ENCODE measurements around the gene RHBDF2. TPM values are rescaled to one million over a fixed set of nuclear protein-coding genes. Genes with fewer than 3 reads are reported as not detected.
"Not testable (repeated sequence)": the region's sequence is repeated elsewhere in the genome, so short reads cannot be mapped to it uniquely, and the experiment has no call there.

The RHBDF2 gene
- total and polyA plus RNA-seq, 2 experiments from 2014 or later, result 4.9 to 11.0 TPM

DNA sequence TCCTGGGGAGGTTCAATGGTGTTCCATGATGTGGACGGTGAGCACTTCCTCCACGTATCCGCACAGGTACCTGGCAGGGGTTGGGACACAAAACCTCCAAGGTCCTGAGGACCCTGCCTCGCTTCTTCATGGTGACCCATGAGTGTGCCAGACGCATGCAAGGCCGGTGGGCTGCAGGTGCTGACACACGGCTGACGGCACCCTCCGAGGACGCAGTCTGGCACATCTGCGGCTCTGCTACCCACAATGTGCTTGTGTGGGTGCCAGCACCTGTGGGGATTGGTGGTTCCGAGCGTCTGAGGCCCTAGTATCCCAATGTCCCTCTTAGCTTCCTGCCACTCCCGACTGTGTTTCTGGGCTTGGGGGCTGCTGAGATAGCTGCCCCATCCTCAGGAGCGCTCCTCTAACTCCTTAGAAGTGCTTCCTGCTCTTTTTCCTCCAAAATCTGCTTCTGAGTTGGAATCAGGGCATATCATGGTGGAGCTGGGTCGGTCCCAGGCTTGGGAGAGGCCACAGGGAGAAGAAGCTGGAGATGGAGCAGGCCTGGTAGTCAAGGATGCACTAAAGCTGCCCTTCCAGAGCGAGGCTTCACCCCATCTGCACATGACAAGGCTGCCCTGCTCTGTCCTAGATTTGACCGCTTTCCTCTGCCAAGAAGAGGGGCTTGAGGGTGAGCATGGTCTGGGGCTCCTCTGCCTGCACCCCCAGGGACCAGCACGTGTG lies 34.7 kb upstream of the RHBDF2 start:
- H3K9me3 ChIP-seq (ENCODE audit: low read depth), result no peaks in the 10 kb centered on the region
- H3K27me3 ChIP-seq, result peaks cover 28% of the 10 kb centered on the region
- DNase-seq (ENCODE audit: low spot score), result no peak
- TF ChIP-seq EZH2 (IDR thresholded peaks at IDR 0.05; ENCODE audit: borderline replicate concordance) (no peak), CTCF (IDR thresholded peaks at IDR 0.05; ENCODE audit: poor library complexity) (no peak), EZH2phosphoT487 (IDR thresholded peaks at IDR 0.05; ENCODE audit: low read depth, severe bottlenecking, unreplicated experiment) (no peak)
- H4K20me1 ChIP-seq (ENCODE audit: insufficient read depth, poor library complexity, severe bottlenecking), result no peaks in the 10 kb centered on the region
- H3K9me2 ChIP-seq (replicated peaks; ENCODE audit: insufficient read depth), result no peaks in the 10 kb centered on the region
- no peaks in the 10 kb centered on the region for H3K36me3 ChIP-seq (replicated peaks; ENCODE audit: insufficient read depth, low read depth)
- H3K4me2 ChIP-seq, result peak overlapping the region; percentile 88
- H3K4me3 ChIP-seq, result no peak overlapping the region
- H3K4me1 ChIP-seq (ENCODE audit: insufficient read depth), result peaks cover 35% of the 10 kb centered on the region
- H3K79me2 ChIP-seq, result no peaks in the 10 kb centered on the region
- WGBS (ENCODE audit: low lambda C conversion rate, missing lambda C conversion rate), result 87% methylated on average over 19 of the region's 19 CpGs
- no peak overlapping the region for H3K27ac ChIP-seq
- H2AFZ ChIP-seq, result no peak overlapping the region

GRCh38 chr17:76534831-76535732 lies 33.9 kb upstream of the RHBDF2 start:
- Histone ChIP-seq H3K4me3 (no peak overlapping the region), H3K4me1 (ENCODE audit: insufficient read depth) (peaks cover 38% of the 10 kb centered on the region), H3K4me2 (no peak overlapping the region), H3K27ac (no peak overlapping the region), H3K9me2 (replicated peaks; ENCODE audit: insufficient read depth) (no peaks in the 10 kb centered on the region), H2AFZ (no peak overlapping the region), H3K79me2 (no peaks in the 10 kb centered on the region), H4K20me1 (ENCODE audit: insufficient read depth, poor library complexity, severe bottlenecking) (no peaks in the 10 kb centered on the region), H3K27me3 (peaks cover 28% of the 10 kb centered on the region), H3K36me3 (replicated peaks; ENCODE audit: insufficient read depth, low read depth) (no peaks in the 10 kb centered on the region), H3K9me3 (ENCODE audit: low read depth) (no peaks in the 10 kb centered on the region)
- no peak for TF ChIP-seq CTCF (IDR thresholded peaks at IDR 0.05; ENCODE audit: poor library complexity)
- no peak for TF ChIP-seq EZH2phosphoT487 (IDR thresholded peaks at IDR 0.05; ENCODE audit: low read depth, severe bottlenecking, unreplicated experiment)
- no peak for TF ChIP-seq EZH2 (IDR thresholded peaks at IDR 0.05; ENCODE audit: borderline replicate concordance)
- DNase-seq (ENCODE audit: low spot score), result peak; percentile 3
- WGBS (ENCODE audit: low lambda C conversion rate, missing lambda C conversion rate), result 76% methylated on average over 7 of the region's 7 CpGs

GRCh38 chr17:76533640-76534359 lies 32.6 kb upstream of the RHBDF2 start:
- not testable (repeated sequence) for H3K9me3 ChIP-seq (ENCODE audit: low read depth); H3K4me3 ChIP-seq; H3K27ac ChIP-seq; DNase-seq (ENCODE audit: low spot score); H4K20me1 ChIP-seq (ENCODE audit: insufficient read depth, poor library complexity, severe bottlenecking); H3K4me2 ChIP-seq; H2AFZ ChIP-seq; H3K9me2 ChIP-seq (replicated peaks; ENCODE audit: insufficient read depth); H3K36me3 ChIP-seq (replicated peaks; ENCODE audit: insufficient read depth, low read depth); H3K79me2 ChIP-seq
- Histone ChIP-seq H3K27me3 (peaks cover 21% of the 10 kb centered on the region), H3K4me1 (ENCODE audit: insufficient read depth) (peaks cover 51% of the 10 kb centered on the region)
- WGBS (ENCODE audit: low lambda C conversion rate, missing lambda C conversion rate), result 94% methylated on average over 9 of the region's 9 CpGs
